Peyer's patch (tissue), 4 donors: Measurements from ENCODE around the gene CEP85L. TPM values are rescaled to one million over a fixed set of nuclear protein-coding genes. Genes with fewer than 3 reads are reported as not detected.

Source experiments
- DNase-seq, 3 donors: peaks; one replicate each; pipeline ENCODE4 v3.0.0-alpha.2; 2017 to 2019
- H3K27ac ChIP-seq, 4 donors: fragments of 200-600 bp; sonication (generic); one replicate each; pipeline ENCODE4 v1.5.1; 2016 to 2019
- H3K27me3 ChIP-seq, 2 donors: fragments of 200-600 bp; sonication (generic); one replicate each; pipeline ENCODE4 v1.5.1; 2019
- H3K36me3 ChIP-seq, 3 donors: fragments of 200-600 bp; sonication (generic); one replicate each; pipeline ENCODE4 v1.5.1; 2016 to 2019
- H3K4me1 ChIP-seq, 4 donors: fragments of 200-600 bp; sonication (generic); one replicate each; pipeline ENCODE4 v1.5.1; 2016 to 2019
- H3K4me3 ChIP-seq, 4 donors: fragments of 200-600 bp; sonication (generic); 1 replicate in 3 of 4; 2 replicates in 1 of 4; pipeline ENCODE4 v1.5.1; 2016 to 2019; ENCODE audit warnings: mild to moderate bottlenecking in 1 of 4
- H3K9me3 ChIP-seq, 4 donors: fragments of 200-600 bp; sonication (generic); one replicate each; pipeline ENCODE4 v1.5.1; 2016 to 2019; ENCODE audit warnings: mild to moderate bottlenecking in 1 of 4
- POLR2A ChIP-seq, 2 donors: fragments of 450-650 bp; IDR thresholded peaks; one replicate each; pipeline ENCODE4 v1.5.1; 2017; ENCODE audit warnings: antibody characterized with exemption in 2 of 2, mild to moderate bottlenecking in 2 of 2, moderate library complexity in 2 of 2
- total RNA-seq, 4 donors: library from RNA; depleted of rRNA; stranded (reverse); fragments of >200 nt; gene quantifications; one replicate each; pipeline ENCODE4 v1.1.0, GENCODE V29; 2016
- TF ChIP-seq, protein P1 (sequence below), 6 experiments: fragments of 450-650 bp in 4 of 6; fragments of 200-600 bp in 2 of 6; sonication (generic) in 1 of 6; IDR thresholded peaks; one replicate each; pipeline ENCODE4 v1.5.1; 2017 to 2019; ENCODE audit warnings: antibody characterized with exemption in 6 of 6, mild to moderate bottlenecking in 3 of 6, moderate library complexity in 1 of 6

CEP85L gene
- total RNA-seq, 4 donors from 2014 or later = 3.2 to 22.3 (median 7.5) TPM

DNA sequence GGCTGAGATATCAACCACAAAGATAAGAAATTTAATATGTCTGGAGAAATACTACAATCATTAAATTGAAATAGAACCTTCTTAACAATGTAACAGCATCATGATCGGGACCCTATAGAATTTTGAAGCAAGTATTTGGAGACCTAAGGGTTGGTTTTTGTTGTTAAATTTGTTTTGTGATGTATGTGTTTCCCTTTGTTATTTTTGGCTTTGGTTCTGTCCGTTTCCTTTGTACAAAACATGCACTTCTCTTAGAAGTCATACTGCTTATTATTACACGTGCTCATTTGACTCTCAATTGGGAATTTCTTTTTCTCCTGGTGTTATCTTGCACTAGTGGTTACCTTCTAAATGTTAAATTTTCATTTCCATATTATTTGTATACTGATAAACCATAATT lies 107.3 kb downstream of the CEP85L start:
- DNase-seq = no peak
- Histone ChIP-seq H3K4me3 (no peak overlapping the region), H3K27ac (no peak overlapping the region), H3K27me3 (no peaks in the 10 kb centered on the region), H3K4me1 (no peaks in the 10 kb centered on the region), H3K36me3 (no peaks in the 10 kb centered on the region), H3K9me3 (no peaks in the 10 kb centered on the region)
- no peak for TF ChIP-seq POLR2A (IDR thresholded peaks at IDR 0.05)

DNA sequence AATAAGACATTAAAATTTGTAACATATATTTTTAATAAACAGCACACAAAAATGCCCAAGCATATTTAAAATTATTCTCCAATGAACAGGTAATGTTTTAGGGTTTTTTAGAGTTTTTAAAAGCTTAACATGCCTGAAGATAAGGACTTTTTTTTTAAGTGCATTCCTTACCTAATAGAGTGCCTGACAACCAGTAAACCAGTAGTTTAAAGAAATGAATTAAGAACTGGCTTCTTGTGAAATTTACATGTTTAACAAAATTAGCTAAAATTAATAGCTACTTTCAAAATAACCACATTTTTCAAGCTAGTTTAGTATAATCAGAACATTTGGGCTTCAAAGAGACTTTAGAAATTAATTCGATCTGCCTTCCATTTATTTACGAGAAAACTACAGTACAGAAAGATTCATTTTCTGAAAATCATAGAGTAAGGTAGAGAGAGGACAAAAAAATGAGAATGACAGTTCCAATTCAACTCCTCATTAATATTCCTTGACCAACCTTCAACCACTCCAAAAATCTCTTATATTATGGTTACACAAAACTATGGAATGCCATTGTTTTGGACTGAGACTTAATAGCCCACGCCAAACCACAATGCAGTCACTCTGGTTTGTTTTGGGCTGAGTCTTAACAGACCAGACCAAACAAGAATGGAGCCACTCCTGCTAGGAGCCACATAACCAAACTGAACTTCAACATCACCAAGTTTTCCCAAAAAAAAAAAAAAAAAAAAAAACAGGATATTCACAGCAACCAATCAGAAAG lies 109.0 kb downstream of the CEP85L start:
- H3K36me3 ChIP-seq = no peaks in the 10 kb centered on the region
- no peaks in the 10 kb centered on the region for H3K9me3 ChIP-seq
- H3K27ac ChIP-seq = no peak overlapping the region
- H3K4me1 ChIP-seq = no peaks in the 10 kb centered on the region
- no peak for DNase-seq
- no peaks in the 10 kb centered on the region for H3K27me3 ChIP-seq
- no peak overlapping the region for H3K4me3 ChIP-seq
- no peak for TF ChIP-seq POLR2A (IDR thresholded peaks at IDR 0.05)
- TF ChIP-seq, protein P1, sequence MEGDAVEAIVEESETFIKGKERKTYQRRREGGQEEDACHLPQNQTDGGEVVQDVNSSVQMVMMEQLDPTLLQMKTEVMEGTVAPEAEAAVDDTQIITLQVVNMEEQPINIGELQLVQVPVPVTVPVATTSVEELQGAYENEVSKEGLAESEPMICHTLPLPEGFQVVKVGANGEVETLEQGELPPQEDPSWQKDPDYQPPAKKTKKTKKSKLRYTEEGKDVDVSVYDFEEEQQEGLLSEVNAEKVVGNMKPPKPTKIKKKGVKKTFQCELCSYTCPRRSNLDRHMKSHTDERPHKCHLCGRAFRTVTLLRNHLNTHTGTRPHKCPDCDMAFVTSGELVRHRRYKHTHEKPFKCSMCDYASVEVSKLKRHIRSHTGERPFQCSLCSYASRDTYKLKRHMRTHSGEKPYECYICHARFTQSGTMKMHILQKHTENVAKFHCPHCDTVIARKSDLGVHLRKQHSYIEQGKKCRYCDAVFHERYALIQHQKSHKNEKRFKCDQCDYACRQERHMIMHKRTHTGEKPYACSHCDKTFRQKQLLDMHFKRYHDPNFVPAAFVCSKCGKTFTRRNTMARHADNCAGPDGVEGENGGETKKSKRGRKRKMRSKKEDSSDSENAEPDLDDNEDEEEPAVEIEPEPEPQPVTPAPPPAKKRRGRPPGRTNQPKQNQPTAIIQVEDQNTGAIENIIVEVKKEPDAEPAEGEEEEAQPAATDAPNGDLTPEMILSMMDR (IDR thresholded peaks at IDR 0.05) = no peak

DNA sequence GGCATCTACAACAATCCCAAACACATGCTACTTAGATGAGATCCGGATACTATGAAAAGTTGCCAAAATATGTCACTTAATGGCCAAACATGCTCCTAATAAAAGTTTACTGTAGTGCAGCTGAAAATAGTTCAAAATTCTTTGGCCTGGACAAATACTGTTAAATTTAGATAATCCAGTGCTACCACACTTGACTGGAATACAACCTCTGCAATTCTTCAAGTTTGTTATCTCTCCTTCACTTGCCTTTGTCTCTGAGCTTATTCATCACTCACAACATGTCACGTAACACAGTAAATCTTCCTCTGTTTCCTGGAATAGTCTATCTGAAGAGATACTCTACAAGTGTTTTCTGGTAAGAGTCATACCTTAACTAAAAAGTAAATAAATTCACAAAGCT lies 113.8 kb downstream of the CEP85L start:
- DNase-seq = no peak
- no peak overlapping the region for H3K27ac ChIP-seq
- TF ChIP-seq POLR2A (IDR thresholded peaks at IDR 0.05) = no peak
- TF ChIP-seq, protein P1 (IDR thresholded peaks at IDR 0.05) = no peak

GRCh38 chr6:118536478-118536877 lies 114.9 kb downstream of the CEP85L start:
- no peak for DNase-seq

More for the DNA sequence above, 113.8 kb downstream of the CEP85L start:
- Histone ChIP-seq H3K27me3 (no peaks in the 10 kb centered on the region), H3K36me3 (no peaks in the 10 kb centered on the region), H3K4me3 (no peak overlapping the region), H3K9me3 (no peaks in the 10 kb centered on the region), H3K4me1 (no peaks in the 10 kb centered on the region)

GRCh38 chr6:118535176-118535844 lies 116.1 kb downstream of the CEP85L start:
- no peaks in the 10 kb centered on the region for H3K36me3 ChIP-seq
- no peak for DNase-seq
- TF ChIP-seq POLR2A (IDR thresholded peaks at IDR 0.05) = no peak
- TF ChIP-seq, protein P1 (IDR thresholded peaks at IDR 0.05) = no peak
- no peak overlapping the region for H3K4me3 ChIP-seq
- no peaks in the 10 kb centered on the region for H3K9me3 ChIP-seq
- H3K27me3 ChIP-seq = no peaks in the 10 kb centered on the region
- H3K4me1 ChIP-seq = no peaks in the 10 kb centered on the region
- no peak overlapping the region for H3K27ac ChIP-seq

More at GRCh38 chr6:118536478-118536877, 114.9 kb downstream of the CEP85L start:
- no peaks in the 10 kb centered on the region for H3K4me1 ChIP-seq
- H3K27me3 ChIP-seq = no peaks in the 10 kb centered on the region
- H3K9me3 ChIP-seq = no peaks in the 10 kb centered on the region
- H3K4me3 ChIP-seq = no peak overlapping the region
- TF ChIP-seq, protein P1 (IDR thresholded peaks at IDR 0.05) = no peak
- no peak for TF ChIP-seq POLR2A (IDR thresholded peaks at IDR 0.05)
- H3K27ac ChIP-seq = no peak overlapping the region
- no peaks in the 10 kb centered on the region for H3K36me3 ChIP-seq

DNA sequence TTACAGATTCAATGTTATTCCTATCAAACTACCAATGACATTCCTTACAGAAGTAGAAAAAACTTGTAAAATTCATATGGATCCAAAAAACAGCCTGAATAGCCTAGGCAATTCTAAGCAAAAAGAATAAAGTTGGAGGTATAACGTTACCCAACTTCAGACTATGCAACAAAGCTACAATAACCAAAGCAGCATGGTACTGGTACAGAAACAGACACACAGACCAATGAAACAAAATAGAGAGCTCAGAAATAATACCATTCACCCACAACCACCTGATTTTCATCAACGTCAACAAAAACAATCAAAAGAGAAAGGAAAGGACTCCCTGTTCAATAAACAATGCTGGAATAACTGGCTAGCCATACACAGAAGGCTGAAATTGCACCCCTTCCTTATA lies 120.4 kb downstream of the CEP85L start:
- no peaks in the 10 kb centered on the region for H3K9me3 ChIP-seq
- no peak overlapping the region for H3K4me3 ChIP-seq
- no peaks in the 10 kb centered on the region for H3K36me3 ChIP-seq
- TF ChIP-seq, protein P1 (IDR thresholded peaks at IDR 0.05) = no peak
- no peak for TF ChIP-seq POLR2A (IDR thresholded peaks at IDR 0.05)
- H3K4me1 ChIP-seq = no peaks in the 10 kb centered on the region
- no peak overlapping the region for H3K27ac ChIP-seq
- DNase-seq = no peak
- no peaks in the 10 kb centered on the region for H3K27me3 ChIP-seq
